GM23338 (cell line): Measurements from ENCODE around the gene INPP5A. TPM values are rescaled to one million over a fixed set of nuclear protein-coding genes. Genes with fewer than 3 reads are reported as not detected.
"Not testable (repeated sequence)": the region's sequence is repeated elsewhere in the genome, so short reads cannot be mapped to it uniquely, and the experiment has no call there.

Source experiments
- ATAC-seq: fragments of 200-7000 bp; cut with Tn5 transposase; 3 replicates; pipeline ENCODE4 v1.9.1; 2020
- DNase-seq: peaks from one replicate; pipeline ENCODE4 v3.0.0-alpha.2; 2015; ENCODE audit warnings: low spot score
- H2AFZ ChIP-seq: fragments of 200-600 bp; sonication (generic); 2 replicates; pipeline ENCODE4 v1.8.0; 2016; ENCODE audit warnings: antibody characterized with exemption, mild to moderate bottlenecking, moderate library complexity
- H3F3A ChIP-seq: fragments of 200-600 bp; sonication (generic); replicated peaks from 2 replicates; pipeline ENCODE4 v1.8.0; 2017; ENCODE audit warnings: antibody characterized with exemption, mixed run types, low read depth
- H3K27ac ChIP-seq: fragments of 200-600 bp; sonication (generic); 2 replicates; pipeline ENCODE4 v1.6.1; 2016; ENCODE audit warnings: low read depth
- H3K27me3 ChIP-seq: fragments of 200-600 bp; sonication (generic); 2 replicates; pipeline ENCODE4 v1.8.0; 2016; ENCODE audit warnings: mild to moderate bottlenecking, mixed run types, moderate library complexity; ENCODE audit not compliant: insufficient read depth
- H3K36me3 ChIP-seq: fragments of 200-600 bp; sonication (generic); 2 replicates; pipeline ENCODE4 v1.8.0; 2016; ENCODE audit warnings: mild to moderate bottlenecking; ENCODE audit not compliant: insufficient read depth
- H3K4me1 ChIP-seq: fragments of 200-600 bp; sonication (generic); 2 replicates; pipeline ENCODE4 v1.8.0; 2016; ENCODE audit warnings: mild to moderate bottlenecking, moderate library complexity; ENCODE audit not compliant: insufficient read depth
- H3K4me2 ChIP-seq: fragments of 200-600 bp; sonication (generic); 2 replicates; pipeline ENCODE4 v1.7.1; 2017; ENCODE audit warnings: mixed run types
- H3K4me3 ChIP-seq: fragments of 200-600 bp; sonication (generic); 2 replicates; pipeline ENCODE4 v1.6.1; 2016; ENCODE audit warnings: mixed run types
- H3K79me2 ChIP-seq: fragments of 200-600 bp; sonication (generic); replicated peaks from 2 replicates; pipeline ENCODE4 v1.8.0; 2017; ENCODE audit warnings: mild to moderate bottlenecking; ENCODE audit not compliant: insufficient read depth
- H3K9me2 ChIP-seq: fragments of 200-600 bp; sonication (generic); 2 replicates; pipeline ENCODE4 v1.8.0; 2017; ENCODE audit not compliant: insufficient read depth
- H4K20me1 ChIP-seq: fragments of 200-600 bp; sonication (generic); replicated peaks from 2 replicates; pipeline ENCODE4 v1.8.0; 2017; ENCODE audit warnings: mild to moderate bottlenecking; ENCODE audit not compliant: insufficient read depth
- H3K27ac Mint-ChIP-seq: 2 replicates; pipeline ENCODE4 v1.8.0; 2020; ENCODE audit warnings: inconsistent platforms, mild to moderate bottlenecking, moderate library complexity, mixed read lengths
- H3K27me3 Mint-ChIP-seq: 3 replicates; pipeline ENCODE4 v1.8.0; 2022; ENCODE audit warnings: low read depth, mild to moderate bottlenecking, moderate library complexity, mixed read lengths, inconsistent platforms; ENCODE audit not compliant: insufficient read depth, poor library complexity
- H3K36me3 Mint-ChIP-seq: 3 replicates; pipeline ENCODE4 v1.8.0; 2021; ENCODE audit warnings: low read depth, mild to moderate bottlenecking, inconsistent platforms, moderate library complexity, mixed read lengths
- H3K4me1 Mint-ChIP-seq: 3 replicates; pipeline ENCODE4 v1.8.0; 2020; ENCODE audit warnings: mild to moderate bottlenecking, inconsistent platforms, mixed read lengths
- H3K4me3 Mint-ChIP-seq: 3 replicates; pipeline ENCODE4 v1.8.0; 2021; ENCODE audit warnings: moderate library complexity, mild to moderate bottlenecking, inconsistent platforms, mixed read lengths
- H3K9me3 Mint-ChIP-seq: 3 replicates; pipeline ENCODE4 v1.8.0; 2020; ENCODE audit warnings: moderate library complexity, mild to moderate bottlenecking, inconsistent platforms, mixed read lengths
- CREB1 ChIP-seq: fragments of 250-450 bp; sonication (Bioruptor Pico); IDR thresholded peaks from 2 replicates; pipeline ENCODE4 v1.5.0; 2020; ENCODE audit warnings: low read depth, mild to moderate bottlenecking, moderate library complexity
- CTCF ChIP-seq, 2 experiments: fragments of 200-600 bp in 1 of 2; sonication (generic) in 1 of 2; conservative IDR thresholded peaks; 2 replicates each; pipeline versions ENCODE4 v1.5.1 to v1.6.1; 2016 to 2017; ENCODE audit warnings: antibody characterized with exemption in 2 of 2, low read depth in 2 of 2, mild to moderate bottlenecking in 2 of 2, moderate library complexity in 1 of 2
- ETS1 ChIP-seq: IDR thresholded peaks from 2 replicates; pipeline ENCODE4 v1.6.1; 2016; ENCODE audit warnings: antibody characterized with exemption
- EZH2 ChIP-seq: fragments of 200-600 bp; sonication (generic); IDR thresholded peaks from one replicate; pipeline ENCODE4 v1.8.0; 2017; ENCODE audit warnings: antibody characterized with exemption, mild to moderate bottlenecking, low read depth; ENCODE audit not compliant: unreplicated experiment
- EZH2phosphoT487 ChIP-seq: fragments of 200-600 bp; sonication (generic); IDR thresholded peaks from one replicate; pipeline ENCODE4 v1.8.1; 2018; ENCODE audit warnings: antibody characterized with exemption; ENCODE audit not compliant: unreplicated experiment
- JUNB ChIP-seq: IDR thresholded peaks from one replicate; pipeline ENCODE4 v1.6.1; 2016; ENCODE audit warnings: antibody characterized with exemption; ENCODE audit not compliant: unreplicated experiment
- NANOG ChIP-seq: IDR thresholded peaks from 2 replicates; pipeline ENCODE4 v1.6.1; 2016; ENCODE audit warnings: antibody characterized with exemption, borderline replicate concordance
- POLR2AphosphoS5 ChIP-seq: IDR thresholded peaks from 2 replicates; pipeline ENCODE4 v1.6.1; 2016; ENCODE audit warnings: antibody characterized with exemption, low read depth
- STAT1 ChIP-seq: IDR thresholded peaks from one replicate; pipeline ENCODE4 v1.6.1; 2016; ENCODE audit warnings: antibody characterized with exemption; ENCODE audit not compliant: unreplicated experiment
- ZNF331 ChIP-seq: fragments of 250-450 bp; sonication (Bioruptor Pico); IDR thresholded peaks from 2 replicates; pipeline ENCODE4 v1.5.0; 2020; ENCODE audit warnings: low read depth, mild to moderate bottlenecking, moderate library complexity
- ZNF462 ChIP-seq: fragments of 250-450 bp; sonication (Bioruptor Pico); IDR thresholded peaks from 2 replicates; pipeline ENCODE4 v1.5.0; 2020; ENCODE audit warnings: mild to moderate bottlenecking, moderate library complexity
- polyA plus RNA-seq: library from polyadenylated mRNA; unstranded; fragments of >200 nt; fragmentation: Nextera tagmentation; extraction: Ambion mirVana; gene quantifications from 2 replicates; pipeline ENCODE4 v1.2.1, GENCODE V29; 2016
- total RNA-seq: library from RNA; depleted of rRNA; stranded (reverse); fragments of >200 nt; shearing (Covaris generic); gene quantifications from 2 replicates; pipeline ENCODE4 v1.2.3, GENCODE V29; 2014

INPP5A gene
- total and polyA plus RNA-seq, 2 experiments from 2014 or later: 5.9 to 40.6 TPM

GRCh38 chr10:132743196-132743924 lies 205.8 kb downstream of the INPP5A start:
- H3K36me3 ChIP-seq, H3K27ac ChIP-seq, H3K36me3 Mint-ChIP-seq, H3K9me2 ChIP-seq, H3K9me3 Mint-ChIP-seq, ATAC-seq, H3K4me3 ChIP-seq, H4K20me1 ChIP-seq, H3K27me3 Mint-ChIP-seq, H3K79me2 ChIP-seq, H3F3A ChIP-seq, H3K4me3 Mint-ChIP-seq, H2AFZ ChIP-seq, H3K4me1 ChIP-seq, H3K4me2 ChIP-seq, H3K27ac Mint-ChIP-seq, DNase-seq, H3K27me3 ChIP-seq: not testable (repeated sequence)
- H3K4me1 Mint-ChIP-seq: peaks cover 33% of the 10 kb centered on the region

DNA sequence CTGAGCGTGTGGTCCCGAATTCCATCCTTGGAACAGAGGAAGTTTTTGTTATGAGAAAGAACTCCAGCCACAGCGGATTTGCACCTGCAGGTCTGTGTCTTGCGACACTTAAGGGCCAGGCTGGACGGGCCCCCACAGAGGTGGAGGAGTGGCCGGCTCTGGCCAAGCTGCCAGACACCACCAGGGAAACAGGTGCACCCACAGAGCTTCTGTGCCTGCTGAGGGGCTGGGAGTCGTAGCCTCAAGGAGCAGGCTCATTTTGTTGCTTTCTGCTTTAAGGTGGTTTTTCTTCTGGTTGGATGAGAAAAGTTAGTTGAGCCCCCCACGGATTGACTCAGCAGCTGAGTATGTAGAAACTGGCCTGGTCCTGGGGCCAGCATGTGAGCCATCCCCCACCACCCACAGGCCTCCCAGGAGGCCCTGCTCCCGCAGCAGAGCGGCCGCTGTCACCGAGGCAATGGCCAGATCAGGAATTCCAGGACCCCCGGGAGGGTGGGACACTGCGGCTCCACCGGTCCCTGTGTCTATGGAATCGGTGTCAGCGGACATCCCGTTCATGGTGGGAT lies 206.4 kb downstream of the INPP5A start:
- Histone ChIP-seq H4K20me1 (no peaks in the 10 kb centered on the region), H3K36me3 (no peaks in the 10 kb centered on the region), H2AFZ (no peak overlapping the region), H3K4me1 (peaks cover 9% of the 10 kb centered on the region), H3K4me2 (no peak overlapping the region), H3K9me2 (no peaks in the 10 kb centered on the region), H3F3A (0 out of 2 replicates have a peak, but pooled peaks cover 3% of the 10 kb centered on the region), H3K27me3 (no peaks in the 10 kb centered on the region), H3K4me3 (no peak overlapping the region), H3K27ac (no peak overlapping the region), H3K79me2 (no peaks in the 10 kb centered on the region)
- peaks cover 2% of the 10 kb centered on the region for H3K27me3 Mint-ChIP-seq
- H3K27ac Mint-ChIP-seq: no peak overlapping the region
- no peaks in the 10 kb centered on the region; the same call in 2 of the 3 replicates for H3K9me3 Mint-ChIP-seq
- ATAC-seq: no peak
- no peaks in the 10 kb centered on the region for H3K36me3 Mint-ChIP-seq
- no peak for DNase-seq
- no peak overlapping the region for H3K4me3 Mint-ChIP-seq
- peaks cover 33% of the 10 kb centered on the region for H3K4me1 Mint-ChIP-seq
- TF ChIP-seq EZH2: no peak
- TF ChIP-seq ZNF462 (CRISPR knock-in tag): no peak
- TF ChIP-seq ETS1: no peak
- TF ChIP-seq CREB1 (CRISPR knock-in tag): no peak
- no peak for TF ChIP-seq POLR2AphosphoS5
- no peak for TF ChIP-seq ZNF331 (CRISPR knock-in tag)
- TF ChIP-seq CTCF (conservative IDR thresholded peaks at IDR 0.05; ENCODE audit: low read depth in 2 of 2): no peak
- no peak for TF ChIP-seq JUNB
- no peak for TF ChIP-seq STAT1
- no peak for TF ChIP-seq NANOG
- no peak for TF ChIP-seq EZH2phosphoT487
